Stomach (tissue), 9 donors: ENCODE results near the gene IFNA4. TPM values are rescaled to one million over a fixed set of nuclear protein-coding genes. Genes with fewer than 3 reads are reported as not detected.
"Not testable (repeated sequence)": the region's sequence is repeated elsewhere in the genome, so short reads cannot be mapped to it uniquely, and the experiment has no call there.

Source experiments
- DNase-seq, 2 donors: peaks; one replicate each; pipeline versions ENCODE4 v3.0.0 to v3.0.0-alpha.2; 2013 to 2019
- H3K27ac ChIP-seq, 5 donors: fragments of 200-600 bp in 4 of 5; sonication (generic) in 4 of 5; one replicate each; pipeline ENCODE4 v1.5.1; 2013 to 2019; ENCODE audit warnings: mild to moderate bottlenecking in 1 of 5, moderate library complexity in 1 of 5
- H3K27me3 ChIP-seq, 3 donors: fragments of 200-600 bp; sonication (generic); one replicate each; pipeline ENCODE4 v1.5.1; 2017 to 2019; ENCODE audit warnings: mixed run types in 1 of 3
- H3K36me3 ChIP-seq, 4 donors: fragments of 200-600 bp; sonication (generic); 1 replicate in 3 of 4; 2 replicates in 1 of 4; pipeline ENCODE4 v1.5.1; 2016 to 2019
- H3K4me1 ChIP-seq, 4 donors: fragments of 200-600 bp; sonication (generic); one replicate each; pipeline ENCODE4 v1.5.1; 2016 to 2019
- H3K4me3 ChIP-seq, 4 donors: fragments of 200-600 bp; sonication (generic) in 3 of 4; one replicate each; pipeline ENCODE4 v1.5.1; 2016 to 2019; ENCODE audit warnings: mild to moderate bottlenecking in 1 of 4
- H3K9me3 ChIP-seq, 4 donors: fragments of 200-600 bp; sonication (generic); one replicate each; pipeline ENCODE4 v1.5.1; 2016 to 2019
- CTCF ChIP-seq, 7 experiments: fragments of 450-650 bp in 4 of 7; fragments of 200-600 bp in 3 of 7; sonication (generic) in 3 of 7; IDR thresholded peaks; one replicate each; pipeline ENCODE4 v1.5.1; 2016 to 2019; ENCODE audit warnings: antibody characterized with exemption in 7 of 7, control low read depth in 2 of 7, mild to moderate bottlenecking in 1 of 7
- EP300 ChIP-seq: sonication (generic); formaldehyde crosslinking; IDR thresholded peaks from one replicate; pipeline ENCODE4 v1.6.1; 2017; ENCODE audit warnings: antibody characterized with exemption
- POLR2A ChIP-seq, 4 donors: fragments of 450-650 bp; IDR thresholded peaks; one replicate each; pipeline ENCODE4 v1.6.1; 2016; ENCODE audit warnings: antibody characterized with exemption in 4 of 4, control low read depth in 2 of 4, mild to moderate bottlenecking in 1 of 4, moderate library complexity in 1 of 4
- POLR2AphosphoS5 ChIP-seq, 3 donors: sonication (generic); formaldehyde crosslinking; IDR thresholded peaks; one replicate each; pipeline ENCODE4 v1.6.1; 2016; ENCODE audit warnings: antibody characterized with exemption in 3 of 3
- WGBS, 5 donors: extraction: QIAGEN DNeasy Blood & Tissue Kit in 3 of 5; methylation state at CpG; one replicate each; pipeline versions ENCODE4 v1.1.5 to v1.1.7; 2013 to 2018; 5-methylcytosine and 5-hydroxymethylcytosine counted together
- intact Hi-C: fragments of 100-400 bp; cut with DNase I; formaldehyde crosslinking; loops from one replicate; pipeline ENCODE4 v1.15.1; 2023; ENCODE audit warnings: low total_unique reads
- polyA plus RNA-seq, 3 donors: library from polyadenylated mRNA; stranded (reverse); fragments of 200-250 nt; gene quantifications; one replicate each; pipeline ENCODE4 v1.2.3, GENCODE V29; 2013
- total RNA-seq, 5 donors: library from RNA; depleted of rRNA; stranded (reverse); fragments of >200 nt; gene quantifications; one replicate each; pipeline versions ENCODE4 v1.1.0 to v1.2.3, GENCODE V29; 2014 to 2016
- donor health status: healthy with polysubstance abuse.
- donor health status: Bipolar disorder and iron deficiency.
- donor health status: healthy.

Gene IFNA4
- total and polyA plus RNA-seq, 8 donors: not detected

- no peak for DNase-seq
- intact Hi-C loops: no loop called here
- no peaks in the 10 kb centered on the region for H3K9me3 ChIP-seq
- no peak overlapping the region for H3K27ac ChIP-seq
- peaks cover 0 to 3% (median 0%) of the 10 kb centered on the region in 3 donors for H3K27me3 ChIP-seq
- H3K4me1 ChIP-seq: no peaks in the 10 kb centered on the region
- H3K4me3 ChIP-seq: no peak overlapping the region
- no peaks in the 10 kb centered on the region for H3K36me3 ChIP-seq
- no peak for TF ChIP-seq CTCF (IDR thresholded peaks at IDR 0.05)
- TF ChIP-seq POLR2AphosphoS5 (IDR thresholded peaks at IDR 0.05): no peak
- TF ChIP-seq EP300: no peak
- no peak for TF ChIP-seq POLR2A (IDR thresholded peaks at IDR 0.05)
These were observed 17.8 kb upstream of the IFNA4 start for GRCh38 chr9:21205204-21205603.

- WGBS, 5 donors: 58 to 70% (median 61%) methylated on average over 4 of the region's 4 CpGs
- H3K27me3 ChIP-seq, H3K4me3 ChIP-seq, intact Hi-C loops, DNase-seq, H3K9me3 ChIP-seq, H3K36me3 ChIP-seq, H3K27ac ChIP-seq, H3K4me1 ChIP-seq: not testable (repeated sequence)
These were observed 14.7 kb upstream of the IFNA4 start, which contains the start of gene IFNA7 for GRCh38 chr9:21202105-21202504. IFNA7 (minus strand) TSS chr9:21202205; CDS start chr9:21202165, 40 bp downstream.

- peak in 3 of 7 experiments; percentile 6 to 22 (median 15) for TF ChIP-seq CTCF (IDR thresholded peaks at IDR 0.05)
- H3K9me3 ChIP-seq, intact Hi-C loops, H3K4me3 ChIP-seq, H3K27me3 ChIP-seq, H3K27ac ChIP-seq, H3K4me1 ChIP-seq, H3K36me3 ChIP-seq: not testable (repeated sequence)
- WGBS, 5 donors: 42 to 48% (median 44%) methylated on average over 6 of the region's 6 CpGs
- peak in 1 of 2 donors; percentile 7 for DNase-seq
These were observed 7.7 kb upstream of the IFNA4 start for GRCh38 chr9:21194867-21195776.

- H3K36me3 ChIP-seq, intact Hi-C loops, H3K27me3 ChIP-seq, H3K27ac ChIP-seq, H3K4me1 ChIP-seq, H3K4me3 ChIP-seq, H3K9me3 ChIP-seq: not testable (repeated sequence)
- peak in 1 of 2 donors; percentile 2 for DNase-seq
- 31 to 43% (median 36%) methylated on average over 4 of the region's 4 CpGs for WGBS, 5 donors
These were observed 4.3 kb downstream of the IFNA4 start for GRCh38 chr9:21182810-21183736.

- 83 to 98% (median 85%) methylated on average over 2 of the region's 2 CpGs for WGBS, 5 donors
- TF ChIP-seq POLR2AphosphoS5 (IDR thresholded peaks at IDR 0.05): no peak
- TF ChIP-seq POLR2A (IDR thresholded peaks at IDR 0.05): no peak
- TF ChIP-seq CTCF (IDR thresholded peaks at IDR 0.05): no peak
- no peak for TF ChIP-seq EP300
These were observed 12.7 kb downstream of the IFNA4 start for GRCh38 chr9:21174671-21175070.

More at GRCh38 chr9:21174671-21175070, 12.7 kb downstream of the IFNA4 start:
- H3K4me3 ChIP-seq: no peak overlapping the region
- DNase-seq: no peak
- no peaks in the 10 kb centered on the region for H3K4me1 ChIP-seq
- intact Hi-C loops: no loop called here
- no peaks in the 10 kb centered on the region for H3K27me3 ChIP-seq
- H3K27ac ChIP-seq: no peak overlapping the region
- no peaks in the 10 kb centered on the region for H3K36me3 ChIP-seq
- H3K9me3 ChIP-seq: no peaks in the 10 kb centered on the region
